K562 (cell line): ENCODE results near the gene COLEC12. TPM values are rescaled to one million over a fixed set of nuclear protein-coding genes. Genes with fewer than 3 reads are reported as not detected.

Experiments
- ATAC-seq: fragments of 200-7000 bp; cut with Tn5 transposase; 3 replicates; pipeline ENCODE4 v1.9.1; 2020; ENCODE audit warnings: moderate library complexity
- BruUV-seq: library from RNA; stranded (reverse); fragments of 400-500 nt; replicated peaks from 2 replicates; lab custom pipeline; 2021; lab: Mats Ljungman, UMichigan
- CTCF ChIA-PET: fragments of 300-600 bp; formaldehyde crosslinking; extraction: SDS; loops from one replicate; lab custom pipeline; 2021; ENCODE audit warnings: low intra/inter-chr PET ratio; lab: Yijun Ruan, JAX
- POLR2A ChIA-PET: fragments of 300-600, 350-650 bp; sonication (Branson Sonifier 250); formaldehyde crosslinking; extraction: SDS; loops from one replicate; lab custom pipeline; 2021; ENCODE audit warnings: antibody characterized with exemption, inconsistent platforms; lab: Yijun Ruan, JAX
- DNase-seq, 4 experiments: peaks; one replicate each; pipeline versions ENCODE4 v3.0.0 to v3.0.0-alpha.2; 2011 to 2018; ENCODE audit warnings: low spot score in 3 of 4, mixed read lengths in 3 of 4; ENCODE audit errors: extremely low read depth in 1 of 4
- FAIRE-seq: peaks from 2 replicates; lab custom pipeline; 2011; peaks lifted over from hg19 to GRCh38; lab: Jason Lieb, UNC
- H2AFZ ChIP-seq: 2 replicates; pipeline ENCODE4 v1.6.0; 2011; ENCODE audit warnings: low read depth, low read length, control low read depth, inconsistent platforms
- H3K27ac ChIP-seq: fragments of 200-600 bp; 3 replicates; pipeline ENCODE4 v1.8.0; 2011; ENCODE audit warnings: low read depth, mild to moderate bottlenecking, control low read depth, inconsistent platforms, low read length, moderate library complexity, mixed read lengths; ENCODE audit errors: extremely low read depth
- H3K27me3 ChIP-seq, 2 experiments: fragments of 300-600 bp in 1 of 2; 2 replicates in 1 of 2; 3 replicates in 1 of 2; pipeline versions ENCODE4 v1.6.0 to v1.8.0; 2011; ENCODE audit warnings: inconsistent platforms in 2 of 2, low read length in 2 of 2, mild to moderate bottlenecking in 1 of 2, mixed read lengths in 1 of 2, moderate library complexity in 1 of 2; ENCODE audit not compliant: control insufficient read depth in 2 of 2, insufficient read depth in 2 of 2
- H3K36me3 ChIP-seq: fragments of 300-600 bp; 3 replicates; pipeline ENCODE4 v1.8.0; 2011; ENCODE audit warnings: mild to moderate bottlenecking, low read length, inconsistent platforms; ENCODE audit not compliant: control insufficient read depth, insufficient read depth
- H3K4me1 ChIP-seq, 2 experiments: fragments of 200-600 bp in 1 of 2; replicated peaks in 1 of 2; 2 replicates in 1 of 2; 3 replicates in 1 of 2; pipeline versions ENCODE4 v1.5.1 to v1.8.0; 2011; ENCODE audit warnings: inconsistent platforms in 2 of 2, low read length in 2 of 2, mild to moderate bottlenecking in 1 of 2, mixed read lengths in 1 of 2, moderate library complexity in 1 of 2; ENCODE audit not compliant: control insufficient read depth in 2 of 2, insufficient read depth in 2 of 2
- H3K4me2 ChIP-seq: 2 replicates; pipeline ENCODE4 v1.6.1; 2011; ENCODE audit warnings: low read length, control low read depth, inconsistent platforms, mixed read lengths; ENCODE audit not compliant: insufficient read depth
- H3K4me3 ChIP-seq: fragments of 200-600 bp; sonication (generic), shearing (Covaris generic); 2 replicates; pipeline ENCODE4 v1.5.1; 2016; ENCODE audit warnings: control low read depth, inconsistent platforms
- H3K79me2 ChIP-seq: fragments of 200-600 bp; 3 replicates; pipeline ENCODE4 v1.8.0; 2011; ENCODE audit warnings: low read length, inconsistent platforms; ENCODE audit not compliant: control insufficient read depth, insufficient read depth
- H3K9ac ChIP-seq, 2 experiments: 2 replicates each; pipeline versions ENCODE4 v1.6.0 to v1.6.1; 2011; ENCODE audit warnings: low read depth in 2 of 2, low read length in 2 of 2, control low read depth in 1 of 2, inconsistent platforms in 1 of 2, mild to moderate bottlenecking in 1 of 2, mixed read lengths in 1 of 2; ENCODE audit not compliant: insufficient read depth in 1 of 2
- H3K9me1 ChIP-seq: one replicate; pipeline ENCODE4 v1.6.0; 2011; ENCODE audit warnings: inconsistent platforms, mild to moderate bottlenecking, low read length, moderate library complexity; ENCODE audit not compliant: control insufficient read depth, insufficient read depth
- H3K9me3 ChIP-seq: replicated peaks from 2 replicates; pipeline ENCODE4 v1.5.1; 2011; ENCODE audit warnings: low read depth, low read length, inconsistent platforms; ENCODE audit not compliant: control insufficient read depth, insufficient read depth
- H4K20me1 ChIP-seq: replicated peaks from 2 replicates; pipeline ENCODE4 v1.6.1; 2011; ENCODE audit warnings: low read length, inconsistent platforms, mixed read lengths; ENCODE audit not compliant: control insufficient read depth, insufficient read depth
- BRD9 ChIP-seq: fragments of 450-650 bp; IDR thresholded peaks from 2 replicates; pipeline ENCODE4 v1.6.1; 2018; ENCODE audit warnings: low read depth; ENCODE audit not compliant: partially characterized antibody
- JUN ChIP-seq, 2 experiments: sonication (generic) in 1 of 2; formaldehyde crosslinking in 1 of 2; IDR thresholded peaks; 2 replicates each; pipeline versions ENCODE4 v1.6.1 to v1.8.0; 2012 to 2022; ENCODE audit warnings: borderline replicate concordance in 2 of 2, mild to moderate bottlenecking in 2 of 2, improper control_type of control experiment in 1 of 2, low read depth in 1 of 2, low read length in 1 of 2, missing genetic modification reagents in 1 of 2
- ZNF77 ChIP-seq: fragments of 250-450 bp; sonication (Bioruptor Pico); IDR thresholded peaks from 2 replicates; pipeline ENCODE4 v1.5.0; 2020
- ZSCAN32 ChIP-seq: fragments of 450-650 bp; formaldehyde crosslinking; IDR thresholded peaks from 2 replicates; pipeline ENCODE4 v1.4.0; 2020; ENCODE audit warnings: mild to moderate bottlenecking, moderate library complexity
- WGBS: fragments of 100-300 bp; shearing (Covaris generic); methylation state at CpG from one replicate; pipeline ENCODE4 v1.1.6; 2016; ENCODE audit warnings: low coverage, mixed read lengths; ENCODE audit not compliant: insufficient coverage; ENCODE audit errors: missing lambda C conversion rate; 5-methylcytosine and 5-hydroxymethylcytosine counted together
- in situ Hi-C: fragments of 300-500 bp; cut with MboI; formaldehyde crosslinking; loops from 4 replicates; pipeline ENCODE4 v1.15.0; 2018; ENCODE audit warnings: inconsistent platforms, mixed read lengths
- intact Hi-C: fragments of 100-400 bp; cut with micrococcal nuclease; formaldehyde crosslinking; loops from 2 replicates; pipeline ENCODE4 v1.14.2; 2022
- polyA plus RNA-seq, 8 experiments: library from polyadenylated mRNA; depleted of rRNA in 4 of 8; stranded (reverse) in 5 of 8; unstranded in 3 of 8; fragments of >200 nt; fragmentation: Nextera tagmentation in 2 of 8; fragmentation: Illumina TruSeq in 1 of 8; extraction: Ambion mirVana in 2 of 8; extraction: Trizol in 1 of 8; gene quantifications; 2 replicates each; pipeline versions ENCODE4 v1.2.1 to v1.2.3, GENCODE V29; 2011 to 2014; ENCODE audit warnings: inconsistent platforms in 1 of 8, missing spikeins in 1 of 8
- total RNA-seq, 7 experiments: library from RNA; depleted of rRNA in 6 of 7; stranded (reverse); fragments of >200 nt in 6 of 7; fragmentation: Illumina TruSeq in 2 of 7; extraction: Trizol in 2 of 7; gene quantifications; 2 replicates each; pipeline versions ENCODE4 v1.2.1 to v1.2.3, GENCODE V29; 2011 to 2021; ENCODE audit warnings: low replicate concordance in 1 of 7
- TF ChIP-seq, protein P1 (sequence below): fragments of 150-350 bp; IDR thresholded peaks from 2 replicates; pipeline ENCODE4 v1.6.1; 2014; ENCODE audit warnings: low read depth, mild to moderate bottlenecking, low read length, borderline replicate concordance
- TF ChIP-seq, protein P2 (sequence below): fragments of 250-450 bp; sonication (Bioruptor Pico); IDR thresholded peaks from 2 replicates; pipeline ENCODE4 v1.9.0; 2021; ENCODE audit warnings: mild to moderate bottlenecking, inconsistent platforms
- TF ChIP-seq, protein P3 (sequence below), 2 experiments: fragments of 450-650 bp; formaldehyde crosslinking in 1 of 2; IDR thresholded peaks; 2 replicates each; pipeline versions ENCODE4 v1.4.0 to v1.6.1; 2014 to 2020; ENCODE audit warnings: mild to moderate bottlenecking in 2 of 2, borderline replicate concordance in 1 of 2, low read depth in 1 of 2

Gene COLEC12
- total and polyA plus RNA-seq, 9 of the 15 experiments (the other 6 are each of a cell fraction or from before 2014, with no cell fraction given): 0.04 TPM; not detected in 8

DNA sequence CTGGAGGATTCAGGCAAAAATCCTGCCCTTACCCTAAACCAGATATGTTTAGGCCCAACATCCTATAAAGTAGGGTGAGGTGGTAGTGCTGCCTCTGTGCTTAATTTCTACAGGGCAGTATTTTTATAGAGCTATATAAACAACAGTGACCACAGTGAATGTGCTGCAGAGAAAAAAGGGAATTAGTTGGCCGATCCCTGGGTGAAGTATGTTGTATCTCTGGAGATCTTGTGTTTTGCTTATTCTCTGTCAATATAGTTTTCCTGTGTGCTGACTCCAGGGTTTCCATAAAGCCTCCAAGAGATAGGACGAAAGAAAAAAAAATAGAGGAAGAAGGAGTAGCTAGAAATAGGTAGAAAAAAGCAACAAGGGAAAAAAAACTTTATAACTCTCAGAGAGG is 143.7 kb downstream of the COLEC12 start:
- Histone ChIP-seq H3K36me3 (no peaks in the 10 kb centered on the region), H3K4me1 (no peaks in the 10 kb centered on the region), H3K9ac (no peak overlapping the region), H3K79me2 (no peaks in the 10 kb centered on the region), H3K9me1 (no peaks in the 10 kb centered on the region), H3K4me2 (no peak overlapping the region), H3K4me3 (no peak overlapping the region), H3K9me3 (no peaks in the 10 kb centered on the region), H3K27me3 (peaks cover 19 to 21% of the 10 kb centered on the region in 2 experiments; a peak in 4 of 5 replicates), H4K20me1 (no peaks in the 10 kb centered on the region), H3K27ac (no peak overlapping the region), H2AFZ (no peak overlapping the region)
- intact Hi-C loops: no loop called here
- in situ Hi-C loops: no loop called here
- no peak for ATAC-seq
- 0% methylated on average over 2 of the region's 2 CpGs for WGBS
- CTCF ChIA-PET: no interaction called here
- no TSS peak for BruUV-seq
- POLR2A ChIA-PET: no interaction called here
- FAIRE-seq: no peak
- DNase-seq: no peak
- TF ChIP-seq, protein P1, sequence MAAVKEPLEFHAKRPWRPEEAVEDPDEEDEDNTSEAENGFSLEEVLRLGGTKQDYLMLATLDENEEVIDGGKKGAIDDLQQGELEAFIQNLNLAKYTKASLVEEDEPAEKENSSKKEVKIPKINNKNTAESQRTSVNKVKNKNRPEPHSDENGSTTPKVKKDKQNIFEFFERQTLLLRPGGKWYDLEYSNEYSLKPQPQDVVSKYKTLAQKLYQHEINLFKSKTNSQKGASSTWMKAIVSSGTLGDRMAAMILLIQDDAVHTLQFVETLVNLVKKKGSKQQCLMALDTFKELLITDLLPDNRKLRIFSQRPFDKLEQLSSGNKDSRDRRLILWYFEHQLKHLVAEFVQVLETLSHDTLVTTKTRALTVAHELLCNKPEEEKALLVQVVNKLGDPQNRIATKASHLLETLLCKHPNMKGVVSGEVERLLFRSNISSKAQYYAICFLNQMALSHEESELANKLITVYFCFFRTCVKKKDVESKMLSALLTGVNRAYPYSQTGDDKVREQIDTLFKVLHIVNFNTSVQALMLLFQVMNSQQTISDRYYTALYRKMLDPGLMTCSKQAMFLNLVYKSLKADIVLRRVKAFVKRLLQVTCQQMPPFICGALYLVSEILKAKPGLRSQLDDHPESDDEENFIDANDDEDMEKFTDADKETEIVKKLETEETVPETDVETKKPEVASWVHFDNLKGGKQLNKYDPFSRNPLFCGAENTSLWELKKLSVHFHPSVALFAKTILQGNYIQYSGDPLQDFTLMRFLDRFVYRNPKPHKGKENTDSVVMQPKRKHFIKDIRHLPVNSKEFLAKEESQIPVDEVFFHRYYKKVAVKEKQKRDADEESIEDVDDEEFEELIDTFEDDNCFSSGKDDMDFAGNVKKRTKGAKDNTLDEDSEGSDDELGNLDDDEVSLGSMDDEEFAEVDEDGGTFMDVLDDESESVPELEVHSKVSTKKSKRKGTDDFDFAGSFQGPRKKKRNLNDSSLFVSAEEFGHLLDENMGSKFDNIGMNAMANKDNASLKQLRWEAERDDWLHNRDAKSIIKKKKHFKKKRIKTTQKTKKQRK: no peak
- TF ChIP-seq BRD9 (no peak), JUN (IDR thresholded peaks at IDR 0.05; ENCODE audit: borderline replicate concordance, low read depth, low read length) (no peak), JUN (CRISPR knock-in tag; IDR thresholded peaks at IDR 0.05; ENCODE audit: borderline replicate concordance) (no peak), ZNF77 (CRISPR knock-in tag) (no peak), ZSCAN32 (CRISPR knock-in tag) (no peak)
- TF ChIP-seq, protein P2, sequence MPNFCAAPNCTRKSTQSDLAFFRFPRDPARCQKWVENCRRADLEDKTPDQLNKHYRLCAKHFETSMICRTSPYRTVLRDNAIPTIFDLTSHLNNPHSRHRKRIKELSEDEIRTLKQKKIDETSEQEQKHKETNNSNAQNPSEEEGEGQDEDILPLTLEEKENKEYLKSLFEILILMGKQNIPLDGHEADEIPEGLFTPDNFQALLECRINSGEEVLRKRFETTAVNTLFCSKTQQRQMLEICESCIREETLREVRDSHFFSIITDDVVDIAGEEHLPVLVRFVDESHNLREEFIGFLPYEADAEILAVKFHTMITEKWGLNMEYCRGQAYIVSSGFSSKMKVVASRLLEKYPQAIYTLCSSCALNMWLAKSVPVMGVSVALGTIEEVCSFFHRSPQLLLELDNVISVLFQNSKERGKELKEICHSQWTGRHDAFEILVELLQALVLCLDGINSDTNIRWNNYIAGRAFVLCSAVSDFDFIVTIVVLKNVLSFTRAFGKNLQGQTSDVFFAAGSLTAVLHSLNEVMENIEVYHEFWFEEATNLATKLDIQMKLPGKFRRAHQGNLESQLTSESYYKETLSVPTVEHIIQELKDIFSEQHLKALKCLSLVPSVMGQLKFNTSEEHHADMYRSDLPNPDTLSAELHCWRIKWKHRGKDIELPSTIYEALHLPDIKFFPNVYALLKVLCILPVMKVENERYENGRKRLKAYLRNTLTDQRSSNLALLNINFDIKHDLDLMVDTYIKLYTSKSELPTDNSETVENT (CRISPR knock-in tag): no peak
- TF ChIP-seq, protein P3, sequence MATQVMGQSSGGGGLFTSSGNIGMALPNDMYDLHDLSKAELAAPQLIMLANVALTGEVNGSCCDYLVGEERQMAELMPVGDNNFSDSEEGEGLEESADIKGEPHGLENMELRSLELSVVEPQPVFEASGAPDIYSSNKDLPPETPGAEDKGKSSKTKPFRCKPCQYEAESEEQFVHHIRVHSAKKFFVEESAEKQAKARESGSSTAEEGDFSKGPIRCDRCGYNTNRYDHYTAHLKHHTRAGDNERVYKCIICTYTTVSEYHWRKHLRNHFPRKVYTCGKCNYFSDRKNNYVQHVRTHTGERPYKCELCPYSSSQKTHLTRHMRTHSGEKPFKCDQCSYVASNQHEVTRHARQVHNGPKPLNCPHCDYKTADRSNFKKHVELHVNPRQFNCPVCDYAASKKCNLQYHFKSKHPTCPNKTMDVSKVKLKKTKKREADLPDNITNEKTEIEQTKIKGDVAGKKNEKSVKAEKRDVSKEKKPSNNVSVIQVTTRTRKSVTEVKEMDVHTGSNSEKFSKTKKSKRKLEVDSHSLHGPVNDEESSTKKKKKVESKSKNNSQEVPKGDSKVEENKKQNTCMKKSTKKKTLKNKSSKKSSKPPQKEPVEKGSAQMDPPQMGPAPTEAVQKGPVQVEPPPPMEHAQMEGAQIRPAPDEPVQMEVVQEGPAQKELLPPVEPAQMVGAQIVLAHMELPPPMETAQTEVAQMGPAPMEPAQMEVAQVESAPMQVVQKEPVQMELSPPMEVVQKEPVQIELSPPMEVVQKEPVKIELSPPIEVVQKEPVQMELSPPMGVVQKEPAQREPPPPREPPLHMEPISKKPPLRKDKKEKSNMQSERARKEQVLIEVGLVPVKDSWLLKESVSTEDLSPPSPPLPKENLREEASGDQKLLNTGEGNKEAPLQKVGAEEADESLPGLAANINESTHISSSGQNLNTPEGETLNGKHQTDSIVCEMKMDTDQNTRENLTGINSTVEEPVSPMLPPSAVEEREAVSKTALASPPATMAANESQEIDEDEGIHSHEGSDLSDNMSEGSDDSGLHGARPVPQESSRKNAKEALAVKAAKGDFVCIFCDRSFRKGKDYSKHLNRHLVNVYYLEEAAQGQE (IDR thresholded peaks at IDR 0.05; ENCODE audit: borderline replicate concordance): no peak
- TF ChIP-seq, protein P3 (CRISPR knock-in tag; IDR thresholded peaks at IDR 0.05; ENCODE audit: low read depth): no peak
